ENCODE results near the gene ADAMTS2.

ADAMTS2 gene

GRCh38 chr5:179275381-179275878 lies 69.8 kb downstream of the ADAMTS2 start:
- no peak for FAIRE-seq

- FAIRE-seq = no peak
Observed at GRCh38 chr5:179274321-179275315, 70.6 kb downstream of the ADAMTS2 start.

- no peak for FAIRE-seq
Observed at GRCh38 chr5:179273441-179274145, 71.7 kb downstream of the ADAMTS2 start.

GRCh38 chr5:179273073-179273435 lies 72.2 kb downstream of the ADAMTS2 start:
- FAIRE-seq = no peak

GRCh38 chr5:179272326-179273072 lies 72.8 kb downstream of the ADAMTS2 start:
- no peak for FAIRE-seq

- no peak for FAIRE-seq
Observed at GRCh38 chr5:179271821-179272325, 73.4 kb downstream of the ADAMTS2 start.

GRCh38 chr5:179271428-179271734 lies 73.9 kb downstream of the ADAMTS2 start:
- no peak for FAIRE-seq

GRCh38 chr5:179270581-179271427 lies 74.5 kb downstream of the ADAMTS2 start:
- no peak for FAIRE-seq

GRCh38 chr5:179269781-179270543 lies 75.3 kb downstream of the ADAMTS2 start:
- no peak for FAIRE-seq

GRCh38 chr5:179268966-179269693 lies 76.1 kb downstream of the ADAMTS2 start:
- no peak for FAIRE-seq

GRCh38 chr5:179268399-179268952 lies 76.8 kb downstream of the ADAMTS2 start:
- FAIRE-seq = no peak

GRCh38 chr5:179267671-179268083 lies 77.6 kb downstream of the ADAMTS2 start:
- no peak for FAIRE-seq

- FAIRE-seq = no peak
Observed at GRCh38 chr5:179267071-179267670, 78.1 kb downstream of the ADAMTS2 start.

- FAIRE-seq = no peak
Observed at GRCh38 chr5:179266291-179267070, 78.8 kb downstream of the ADAMTS2 start.

GRCh38 chr5:179265514-179266290 lies 79.6 kb downstream of the ADAMTS2 start:
- no peak for FAIRE-seq

- FAIRE-seq = no peak
Observed at GRCh38 chr5:179264783-179265513, 80.3 kb downstream of the ADAMTS2 start.

- no peak for FAIRE-seq
Observed at GRCh38 chr5:179264053-179264782, 81.0 kb downstream of the ADAMTS2 start.

Measured in A204.1 (cell line).